CD4-positive, alpha-beta memory T cell (primary cell): ENCODE measurements around the gene VTA1. TPM values are rescaled to one million over a fixed set of nuclear protein-coding genes. Genes with fewer than 3 reads are reported as not detected.

ENCODE experiments used
- CTCF ChIA-PET: fragments of 350-600 bp; sonication (Branson Sonifier 250); formaldehyde crosslinking; loops from one replicate; lab custom pipeline; 2021; ENCODE audit warnings: inconsistent platforms; ENCODE audit not compliant: partially characterized antibody; lab: Charles Lee
- POLR2A ChIA-PET: fragments of 350-600 bp; sonication (Branson Sonifier 250); formaldehyde crosslinking; loops from one replicate; lab custom pipeline; 2021; ENCODE audit not compliant: partially characterized antibody; lab: Charles Lee
- DNase-seq, 5 donors: peaks; one replicate each; pipeline versions ENCODE4 v3.0.0 to v3.0.0-alpha.2; 2020 to 2022; ENCODE audit warnings: mixed read lengths in 1 of 5
- H3K27ac ChIP-seq: one replicate; pipeline ENCODE4 v1.7.0; 2013; ENCODE audit warnings: low read depth, low read length
- H3K27me3 ChIP-seq: 2 replicates; pipeline ENCODE4 v1.7.0; 2013; ENCODE audit warnings: mild to moderate bottlenecking, low read length, moderate library complexity; ENCODE audit not compliant: insufficient read depth
- H3K36me3 ChIP-seq: 2 replicates; pipeline ENCODE4 v1.7.0; 2013; ENCODE audit warnings: mild to moderate bottlenecking, low read length, moderate library complexity; ENCODE audit not compliant: insufficient read depth
- H3K4me1 ChIP-seq: 2 replicates; pipeline ENCODE4 v1.7.0; 2013; ENCODE audit warnings: mild to moderate bottlenecking, low read length, moderate library complexity; ENCODE audit not compliant: insufficient read depth
- H3K4me3 ChIP-seq, 2 donors: one replicate each; pipeline ENCODE4 v1.7.0; 2013; ENCODE audit warnings: low read length in 2 of 2, mild to moderate bottlenecking in 1 of 2
- H3K9me3 ChIP-seq, 2 donors: one replicate each; pipeline ENCODE4 v1.7.0; 2013; ENCODE audit warnings: low read length in 2 of 2, control low read depth in 1 of 2; ENCODE audit not compliant: control insufficient read depth in 1 of 2
- H3K27ac Mint-ChIP-seq, 7 donors: one replicate each; pipeline ENCODE4 v1.8.0; 2020 to 2021; ENCODE audit warnings: mixed read lengths in 7 of 7, mild to moderate bottlenecking in 6 of 7, inconsistent platforms in 3 of 7, moderate library complexity in 3 of 7
- H3K27me3 Mint-ChIP-seq, 2 donors: one replicate each; pipeline ENCODE4 v1.8.0; 2020 to 2021; ENCODE audit warnings: mixed read lengths in 2 of 2
- H3K36me3 Mint-ChIP-seq, 2 donors: one replicate each; pipeline ENCODE4 v1.8.0; 2020 to 2021; ENCODE audit warnings: mixed read lengths in 2 of 2, inconsistent platforms in 1 of 2, mild to moderate bottlenecking in 1 of 2
- H3K4me1 Mint-ChIP-seq, 4 donors: one replicate each; pipeline ENCODE4 v1.8.0; 2020 to 2021; ENCODE audit warnings: mixed read lengths in 4 of 4, mild to moderate bottlenecking in 1 of 4
- H3K4me3 Mint-ChIP-seq, 8 donors: one replicate each; pipeline ENCODE4 v1.8.0; 2020 to 2021; ENCODE audit warnings: mixed read lengths in 8 of 8, mild to moderate bottlenecking in 7 of 8, moderate library complexity in 6 of 8, inconsistent platforms in 3 of 8
- H3K9me3 Mint-ChIP-seq, 8 donors: one replicate each; pipeline ENCODE4 v1.8.0; 2020 to 2021; ENCODE audit warnings: mixed read lengths in 8 of 8, mild to moderate bottlenecking in 5 of 8, inconsistent platforms in 3 of 8, moderate library complexity in 1 of 8
- intact Hi-C: fragments of 100-400 bp; cut with micrococcal nuclease; formaldehyde crosslinking; loops from one replicate; pipeline ENCODE4 v1.15.1; 2023
- polyA plus RNA-seq, 2 donors: library from polyadenylated mRNA; unstranded; fragments of 300-500 nt; fragmentation: Illumina TruSeq; gene quantifications; one replicate each; pipeline ENCODE4 v1.2.3, GENCODE V29; 2021
- total RNA-seq, 2 experiments: library from RNA; stranded (reverse); gene quantifications; one replicate each; pipeline ENCODE4 v1.2.3, GENCODE V29; 2021

Gene VTA1
- total and polyA plus RNA-seq, 4 experiments from 2014 or later = 31.2 to 79.7 (median 42.8) TPM

GRCh38 chr6:142213402-142213801 lies 66.3 kb downstream of the VTA1 start:
- intact Hi-C loops = no loop called here
- Histone ChIP-seq H3K9me3 (no peaks in the 10 kb centered on the region), H3K36me3 (peaks cover 11% of the 10 kb centered on the region), H3K27ac (no peak overlapping the region), H3K27me3 (no peaks in the 10 kb centered on the region), H3K4me1 (no peaks in the 10 kb centered on the region), H3K4me3 (no peak overlapping the region)
- POLR2A ChIA-PET = no interaction called here
- CTCF ChIA-PET = no interaction called here
- Mint-ChIP-seq H3K27me3 (no peaks in the 10 kb centered on the region), H3K36me3 (peaks cover 59 to 61% of the 10 kb centered on the region in 2 donors), H3K4me1 (peaks cover 0 to 2% (median 0%) of the 10 kb centered on the region in 4 donors), H3K27ac (no peak overlapping the region), H3K9me3 (peaks cover 0 to 14% (median 7%) of the 10 kb centered on the region in 8 donors), H3K4me3 (no peak overlapping the region)
- no peak for DNase-seq

- Histone ChIP-seq H3K36me3 (peaks cover 4% of the 10 kb centered on the region), H3K9me3 (no peaks in the 10 kb centered on the region), H3K4me1 (no peaks in the 10 kb centered on the region), H3K27me3 (no peaks in the 10 kb centered on the region), H3K27ac (no peak overlapping the region), H3K4me3 (no peak overlapping the region)
- intact Hi-C loops = no loop called here
- ChIA-PET POLR2A (no interaction called here), CTCF (no interaction called here)
- peaks cover 30 to 36% of the 10 kb centered on the region in 2 donors for H3K36me3 Mint-ChIP-seq
- no peak for DNase-seq
- no peaks in the 10 kb centered on the region for H3K27me3 Mint-ChIP-seq
- H3K27ac Mint-ChIP-seq = no peak overlapping the region
- peaks cover 0 to 5% (median 0%) of the 10 kb centered on the region in 8 donors for H3K9me3 Mint-ChIP-seq
- H3K4me1 Mint-ChIP-seq = peaks cover 0 to 2% (median 0%) of the 10 kb centered on the region in 4 donors
- no peak overlapping the region for H3K4me3 Mint-ChIP-seq
Observed at GRCh38 chr6:142218446-142218845, 71.4 kb downstream of the VTA1 start.

- peaks cover 15 to 19% of the 10 kb centered on the region in 2 donors for H3K36me3 Mint-ChIP-seq
- H3K4me1 Mint-ChIP-seq = no peaks in the 10 kb centered on the region
- H3K27ac Mint-ChIP-seq = peak overlapping the region in 1 of 7 donors; percentile 33
- peaks cover 0 to 11% (median 0%) of the 10 kb centered on the region in 8 donors for H3K9me3 Mint-ChIP-seq
- H3K27me3 Mint-ChIP-seq = no peaks in the 10 kb centered on the region
- H3K9me3 ChIP-seq = no peaks in the 10 kb centered on the region
- H3K36me3 ChIP-seq = peaks cover 4% of the 10 kb centered on the region
- no peaks in the 10 kb centered on the region for H3K4me1 ChIP-seq
- intact Hi-C loops = no loop called here
- H3K27me3 ChIP-seq = no peaks in the 10 kb centered on the region
- no peak for DNase-seq
- H3K27ac ChIP-seq = no peak overlapping the region
- ChIA-PET POLR2A (no interaction called here), CTCF (interaction anchor here (1.1 to 1.5 kb wide), 2 partner anchors 14 to 15 kb away, joined by 3 to 5 read pairs; no protein-coding TSS in a partner anchor)
- no peak overlapping the region for H3K4me3 Mint-ChIP-seq
- no peak overlapping the region for H3K4me3 ChIP-seq
Observed at GRCh38 chr6:142222022-142222421, 75.0 kb downstream of the VTA1 start.

- ChIA-PET POLR2A (no interaction called here), CTCF (interaction anchor here (0.9 kb wide), 1 partner anchor 16 kb away, joined by 4 read pairs; no protein-coding TSS in a partner anchor)
- peaks cover 0 to 25% (median 8%) of the 10 kb centered on the region in 8 donors for H3K9me3 Mint-ChIP-seq
- H3K27me3 Mint-ChIP-seq = no peaks in the 10 kb centered on the region
- no peaks in the 10 kb centered on the region for H3K4me1 Mint-ChIP-seq
- intact Hi-C loops = no loop called here
- H3K27ac Mint-ChIP-seq = peak overlapping the region in 1 of 7 donors; percentile 8
- H3K4me3 Mint-ChIP-seq = no peak overlapping the region
- Histone ChIP-seq H3K4me3 (no peak overlapping the region), H3K27ac (no peak overlapping the region), H3K27me3 (no peaks in the 10 kb centered on the region), H3K9me3 (no peaks in the 10 kb centered on the region), H3K36me3 (no peaks in the 10 kb centered on the region), H3K4me1 (no peaks in the 10 kb centered on the region)
- peaks cover 7 to 10% of the 10 kb centered on the region in 2 donors for H3K36me3 Mint-ChIP-seq
- DNase-seq = no peak
Observed at GRCh38 chr6:142223938-142224337, 76.9 kb downstream of the VTA1 start.

GRCh38 chr6:142225115-142225514 lies 78.1 kb downstream of the VTA1 start:
- no peaks in the 10 kb centered on the region for H3K4me1 ChIP-seq
- H3K27ac ChIP-seq = no peak overlapping the region
- no peak overlapping the region for H3K4me3 ChIP-seq
- H3K27ac Mint-ChIP-seq = no peak overlapping the region
- no peaks in the 10 kb centered on the region for H3K27me3 Mint-ChIP-seq
- H3K9me3 Mint-ChIP-seq = peaks cover 0 to 30% (median 15%) of the 10 kb centered on the region in 8 donors
- H3K9me3 ChIP-seq = no peaks in the 10 kb centered on the region
- intact Hi-C loops = no loop called here
- H3K36me3 ChIP-seq = no peaks in the 10 kb centered on the region
- H3K4me1 Mint-ChIP-seq = no peaks in the 10 kb centered on the region
- CTCF ChIA-PET = no interaction called here
- peaks cover 1 to 4% of the 10 kb centered on the region in 2 donors for H3K36me3 Mint-ChIP-seq
- POLR2A ChIA-PET = no interaction called here
- DNase-seq = no peak
- H3K27me3 ChIP-seq = no peaks in the 10 kb centered on the region
- no peak overlapping the region for H3K4me3 Mint-ChIP-seq

GRCh38 chr6:142225552-142225951 lies 78.5 kb downstream of the VTA1 start:
- Mint-ChIP-seq H3K27ac (no peak overlapping the region), H3K9me3 (peaks cover 0 to 30% (median 16%) of the 10 kb centered on the region in 8 donors), H3K36me3 (peaks cover 0 to 2% of the 10 kb centered on the region in 2 donors), H3K4me3 (no peak overlapping the region), H3K4me1 (no peaks in the 10 kb centered on the region), H3K27me3 (no peaks in the 10 kb centered on the region)
- no peak for DNase-seq
- Histone ChIP-seq H3K4me3 (no peak overlapping the region), H3K9me3 (no peaks in the 10 kb centered on the region), H3K4me1 (no peaks in the 10 kb centered on the region), H3K36me3 (no peaks in the 10 kb centered on the region), H3K27me3 (no peaks in the 10 kb centered on the region), H3K27ac (no peak overlapping the region)
- intact Hi-C loops = no loop called here
- CTCF ChIA-PET = no interaction called here
- POLR2A ChIA-PET = no interaction called here

GRCh38 chr6:142226731-142227130 lies 79.7 kb downstream of the VTA1 start:
- no peak overlapping the region for H3K4me3 Mint-ChIP-seq
- Histone ChIP-seq H3K27me3 (no peaks in the 10 kb centered on the region), H3K27ac (no peak overlapping the region), H3K4me1 (no peaks in the 10 kb centered on the region), H3K36me3 (no peaks in the 10 kb centered on the region), H3K4me3 (no peak overlapping the region), H3K9me3 (no peaks in the 10 kb centered on the region)
- DNase-seq = no peak
- H3K9me3 Mint-ChIP-seq = peaks cover 0 to 37% (median 17%) of the 10 kb centered on the region in 8 donors
- ChIA-PET POLR2A (no interaction called here), CTCF (no interaction called here)
- H3K27me3 Mint-ChIP-seq = no peaks in the 10 kb centered on the region
- no peaks in the 10 kb centered on the region for H3K4me1 Mint-ChIP-seq
- peaks cover 0 to 2% of the 10 kb centered on the region in 2 donors for H3K36me3 Mint-ChIP-seq
- no peak overlapping the region for H3K27ac Mint-ChIP-seq
- intact Hi-C loops = no loop called here
